ENCODE data around the gene PEX14. TPM values are rescaled to one million over a fixed set of nuclear protein-coding genes. Genes with fewer than 3 reads are reported as not detected.

The PEX14 gene
- polyA plus RNA-seq, 3 donors: 2.2 to 8.8 (median 2.7) TPM

- no peaks in the 10 kb centered on the region for H4K20me1 ChIP-seq (ENCODE audit: insufficient read depth, low read length)
- Mint-ChIP-seq H3K4me1 (no peaks in the 10 kb centered on the region), H3K36me3 (peaks cover 35 to 53% of the 10 kb centered on the region in 2 donors), H3K9me3 (no peaks in the 10 kb centered on the region), H3K27ac (no peak overlapping the region), H3K4me3 (no peak overlapping the region), H3K27me3 (ENCODE audit: low read depth in 3 of 3) (peaks cover 0 to 9% (median 2%) of the 10 kb centered on the region in 3 donors)
- TF ChIP-seq CTCF (IDR thresholded peaks at IDR 0.05): no peak
- H3K79me2 ChIP-seq (ENCODE audit: insufficient read depth, low read length): no peaks in the 10 kb centered on the region
- H3K4me2 ChIP-seq (replicated peaks; ENCODE audit: extremely low read depth, low read length, poor library complexity, severe bottlenecking): no peak overlapping the region
- WGBS (ENCODE audit: insufficient coverage): 88% methylated on average over 32 of the region's 36 CpGs
- no peaks in the 10 kb centered on the region for H3K4me1 ChIP-seq (ENCODE audit: control insufficient read depth in 1 of 2, insufficient read depth in 2 of 2, low read length in 2 of 2)
- peaks cover 15 to 46% of the 10 kb centered on the region in 2 donors for H3K36me3 ChIP-seq (replicated peaks in 1 of 2; ENCODE audit: control insufficient read depth in 1 of 2, insufficient read depth in 2 of 2, low read length in 2 of 2)
- intact Hi-C loops (cut with micrococcal nuclease): no loop called here
- H3K27ac ChIP-seq (ENCODE audit: low read depth in 1 of 2, low read length in 2 of 2): no peak overlapping the region
- H2AFZ ChIP-seq (ENCODE audit: insufficient read depth, low read depth, low read length, poor library complexity, severe bottlenecking): no peak overlapping the region
- H3K9ac ChIP-seq (ENCODE audit: insufficient read depth, low read length, poor library complexity, severe bottlenecking): no peak overlapping the region
- no peak for DNase-seq
- no peak overlapping the region for H3K4me3 ChIP-seq (replicated peaks in 1 of 3; ENCODE audit: low read depth in 2 of 3, low read length in 3 of 3)
- H3K9me3 ChIP-seq (replicated peaks in 1 of 2; ENCODE audit: control insufficient read depth in 1 of 2, insufficient read depth in 1 of 2, low read length in 2 of 2): no peaks in the 10 kb centered on the region
- H3K27me3 ChIP-seq (ENCODE audit: control insufficient read depth in 2 of 2, insufficient read depth in 2 of 2, low read length in 2 of 2): no peaks in the 10 kb centered on the region
These were observed 155.2 kb downstream of the PEX14 start for GRCh38 chr1:10629816-10630571.

GRCh38 chr1:10630661-10631120, 155.9 kb downstream of the PEX14 start:
- no peak for TF ChIP-seq CTCF (IDR thresholded peaks at IDR 0.05)
- H3K9me3 ChIP-seq (replicated peaks in 1 of 2; ENCODE audit: control insufficient read depth in 1 of 2, insufficient read depth in 1 of 2, low read length in 2 of 2): no peaks in the 10 kb centered on the region
- 86% methylated on average over 6 of the region's 13 CpGs for WGBS (ENCODE audit: insufficient coverage)
- peaks cover under 1 to 9% (median 5%) of the 10 kb centered on the region in 3 donors for H3K27me3 Mint-ChIP-seq (ENCODE audit: low read depth in 3 of 3)
- H3K79me2 ChIP-seq (ENCODE audit: insufficient read depth, low read length): no peaks in the 10 kb centered on the region
- no peak for DNase-seq
- peak overlapping the region in 1 of 7 donors; percentile 6 for H3K27ac Mint-ChIP-seq
- no peaks in the 10 kb centered on the region for H3K4me1 Mint-ChIP-seq
- no peak overlapping the region for H3K4me3 Mint-ChIP-seq
- H3K4me1 ChIP-seq (ENCODE audit: control insufficient read depth in 1 of 2, insufficient read depth in 2 of 2, low read length in 2 of 2): no peaks in the 10 kb centered on the region
- H2AFZ ChIP-seq (ENCODE audit: insufficient read depth, low read depth, low read length, poor library complexity, severe bottlenecking): no peak overlapping the region
- no peaks in the 10 kb centered on the region for H3K9me3 Mint-ChIP-seq
- no peak overlapping the region for H3K27ac ChIP-seq (ENCODE audit: low read depth in 1 of 2, low read length in 2 of 2)
- peaks cover 30 to 48% of the 10 kb centered on the region in 2 donors for H3K36me3 Mint-ChIP-seq
- peaks cover 13 to 39% of the 10 kb centered on the region in 2 donors for H3K36me3 ChIP-seq (replicated peaks in 1 of 2; ENCODE audit: control insufficient read depth in 1 of 2, insufficient read depth in 2 of 2, low read length in 2 of 2)
- H4K20me1 ChIP-seq (ENCODE audit: insufficient read depth, low read length): no peaks in the 10 kb centered on the region
- intact Hi-C loops (cut with micrococcal nuclease): no loop called here
- no peak overlapping the region for H3K4me3 ChIP-seq (replicated peaks in 1 of 3; ENCODE audit: low read depth in 2 of 3, low read length in 3 of 3)
- H3K4me2 ChIP-seq (replicated peaks; ENCODE audit: extremely low read depth, low read length, poor library complexity, severe bottlenecking): no peak overlapping the region
- H3K27me3 ChIP-seq (ENCODE audit: control insufficient read depth in 2 of 2, insufficient read depth in 2 of 2, low read length in 2 of 2): no peaks in the 10 kb centered on the region
- H3K9ac ChIP-seq (ENCODE audit: insufficient read depth, low read length, poor library complexity, severe bottlenecking): no peak overlapping the region

Measured in CD14-positive monocyte (primary cell).